OCI-LY1 (cell line): ENCODE data around the gene ALDH3A2.

ENCODE experiments used
- H2AFZ ChIP-seq: fragments of 200-600 bp; sonication (generic), shearing (Covaris generic); 2 replicates; pipeline ENCODE4 v1.6.0; 2014; ENCODE audit warnings: antibody characterized with exemption, mild to moderate bottlenecking, low read length
- H3F3A ChIP-seq: fragments of 200-600 bp; sonication (generic), shearing (Covaris generic); 2 replicates; pipeline ENCODE4 v1.6.0; 2014; ENCODE audit warnings: mild to moderate bottlenecking, antibody characterized with exemption, low read length, moderate library complexity; ENCODE audit not compliant: insufficient read depth
- H3K27ac ChIP-seq: fragments of 200-600 bp; sonication (generic); 2 replicates; pipeline ENCODE4 v1.5.1; 2014; ENCODE audit warnings: low read length, mixed run types, mild to moderate bottlenecking, low read depth; ENCODE audit not compliant: poor library complexity, severe bottlenecking
- H3K27me3 ChIP-seq: fragments of 200-600 bp; sonication (generic); 2 replicates; pipeline ENCODE4 v1.6.0; 2014; ENCODE audit warnings: antibody characterized with exemption, mild to moderate bottlenecking, low read length, moderate library complexity; ENCODE audit not compliant: insufficient read depth
- H3K36me3 ChIP-seq: fragments of 200-600 bp; sonication (generic); 2 replicates; pipeline ENCODE4 v1.6.1; 2014; ENCODE audit warnings: mild to moderate bottlenecking, antibody characterized with exemption, low read length, moderate library complexity, mixed read lengths; ENCODE audit not compliant: insufficient read depth
- H3K4me1 ChIP-seq: fragments of 200-600 bp; sonication (generic); 2 replicates; pipeline ENCODE4 v1.5.1; 2014; ENCODE audit warnings: mild to moderate bottlenecking, low read length, moderate library complexity; ENCODE audit not compliant: insufficient read depth, severe bottlenecking
- H3K4me2 ChIP-seq: fragments of 200-600 bp; sonication (generic), shearing (Covaris generic); 2 replicates; pipeline ENCODE4 v1.6.1; 2014; ENCODE audit warnings: low read length
- H3K4me3 ChIP-seq: fragments of 200-600 bp; sonication (generic); 2 replicates; pipeline ENCODE4 v1.5.1; 2014; ENCODE audit warnings: low read length, low read depth, mild to moderate bottlenecking, mixed read lengths; ENCODE audit not compliant: poor library complexity, severe bottlenecking
- H3K79me2 ChIP-seq: fragments of 200-600 bp; shearing (Covaris generic); 2 replicates; pipeline ENCODE4 v1.6.1; 2016; ENCODE audit warnings: mixed run types, low read length, mixed read lengths; ENCODE audit not compliant: insufficient read depth
- H3K9ac ChIP-seq: fragments of 200-600 bp; sonication (generic), shearing (Covaris generic); 2 replicates; pipeline ENCODE4 v1.6.1; 2014; ENCODE audit warnings: mild to moderate bottlenecking, low read length, mixed read lengths
- H3K9me2 ChIP-seq: fragments of 200-600 bp; sonication (generic), shearing (Covaris generic); 2 replicates; pipeline ENCODE4 v1.6.1; 2014; ENCODE audit warnings: low read depth, mild to moderate bottlenecking, low read length, mixed read lengths
- H3K9me3 ChIP-seq: fragments of 200-600 bp; shearing (Covaris generic); 2 replicates; pipeline ENCODE4 v1.6.1; 2014; ENCODE audit warnings: low read length, mixed read lengths
- H4K20me1 ChIP-seq: fragments of 200-600 bp; sonication (generic), shearing (Covaris generic); 2 replicates; pipeline ENCODE4 v1.6.0; 2016; ENCODE audit warnings: mild to moderate bottlenecking, low read length; ENCODE audit not compliant: insufficient read depth
- EZH2 ChIP-seq: fragments of 200-600 bp; sonication (generic), shearing (Covaris generic); IDR thresholded peaks from 2 replicates; pipeline ENCODE4 v1.8.0; 2017; ENCODE audit warnings: borderline replicate concordance, mixed run types, mild to moderate bottlenecking, antibody characterized with exemption, low read length, moderate library complexity, mixed read lengths
- TF ChIP-seq, protein P1 (sequence below): fragments of 200-600 bp; sonication (generic), shearing (Covaris generic); IDR thresholded peaks from 2 replicates; pipeline ENCODE4 v1.5.1; 2017; ENCODE audit warnings: mild to moderate bottlenecking, antibody characterized with exemption, low read length, moderate library complexity, mixed read lengths

Gene ALDH3A2

DNA sequence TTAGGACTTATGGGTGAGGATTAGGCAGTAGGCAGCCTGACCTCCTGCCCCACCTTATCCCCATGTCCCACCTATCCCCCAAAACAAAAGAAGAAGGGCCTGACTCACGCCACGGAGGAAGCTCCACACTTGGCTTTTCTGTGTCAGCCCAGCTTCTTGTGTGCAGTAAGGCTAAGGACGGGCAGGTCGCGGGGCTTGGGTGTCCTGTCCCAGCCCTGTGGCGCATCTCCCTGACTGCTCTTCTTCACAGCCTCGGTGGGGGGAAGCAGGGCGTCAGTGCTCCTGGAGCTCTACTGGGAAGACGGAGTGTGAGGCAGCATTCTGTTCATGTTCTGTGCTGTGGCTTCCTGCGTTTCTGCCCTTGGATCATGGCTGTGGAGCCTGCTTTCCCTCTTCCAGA, 34.6 kb upstream of the ALDH3A2 start:
- H3F3A ChIP-seq, result no peaks in the 10 kb centered on the region
- H3K9ac ChIP-seq, result no peak overlapping the region
- no peaks in the 10 kb centered on the region for H3K4me1 ChIP-seq
- no peak overlapping the region for H3K4me3 ChIP-seq
- no peaks in the 10 kb centered on the region for H3K9me2 ChIP-seq
- H2AFZ ChIP-seq, result no peak overlapping the region
- no peak overlapping the region for H3K27ac ChIP-seq
- no peaks in the 10 kb centered on the region for H4K20me1 ChIP-seq
- TF ChIP-seq, protein P1, sequence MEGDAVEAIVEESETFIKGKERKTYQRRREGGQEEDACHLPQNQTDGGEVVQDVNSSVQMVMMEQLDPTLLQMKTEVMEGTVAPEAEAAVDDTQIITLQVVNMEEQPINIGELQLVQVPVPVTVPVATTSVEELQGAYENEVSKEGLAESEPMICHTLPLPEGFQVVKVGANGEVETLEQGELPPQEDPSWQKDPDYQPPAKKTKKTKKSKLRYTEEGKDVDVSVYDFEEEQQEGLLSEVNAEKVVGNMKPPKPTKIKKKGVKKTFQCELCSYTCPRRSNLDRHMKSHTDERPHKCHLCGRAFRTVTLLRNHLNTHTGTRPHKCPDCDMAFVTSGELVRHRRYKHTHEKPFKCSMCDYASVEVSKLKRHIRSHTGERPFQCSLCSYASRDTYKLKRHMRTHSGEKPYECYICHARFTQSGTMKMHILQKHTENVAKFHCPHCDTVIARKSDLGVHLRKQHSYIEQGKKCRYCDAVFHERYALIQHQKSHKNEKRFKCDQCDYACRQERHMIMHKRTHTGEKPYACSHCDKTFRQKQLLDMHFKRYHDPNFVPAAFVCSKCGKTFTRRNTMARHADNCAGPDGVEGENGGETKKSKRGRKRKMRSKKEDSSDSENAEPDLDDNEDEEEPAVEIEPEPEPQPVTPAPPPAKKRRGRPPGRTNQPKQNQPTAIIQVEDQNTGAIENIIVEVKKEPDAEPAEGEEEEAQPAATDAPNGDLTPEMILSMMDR, result no peak
- TF ChIP-seq EZH2, result no peak
- no peak overlapping the region for H3K4me2 ChIP-seq
- peaks cover 9% of the 10 kb centered on the region for H3K9me3 ChIP-seq
- no peaks in the 10 kb centered on the region for H3K79me2 ChIP-seq
- no peaks in the 10 kb centered on the region for H3K36me3 ChIP-seq
- no peaks in the 10 kb centered on the region for H3K27me3 ChIP-seq

DNA sequence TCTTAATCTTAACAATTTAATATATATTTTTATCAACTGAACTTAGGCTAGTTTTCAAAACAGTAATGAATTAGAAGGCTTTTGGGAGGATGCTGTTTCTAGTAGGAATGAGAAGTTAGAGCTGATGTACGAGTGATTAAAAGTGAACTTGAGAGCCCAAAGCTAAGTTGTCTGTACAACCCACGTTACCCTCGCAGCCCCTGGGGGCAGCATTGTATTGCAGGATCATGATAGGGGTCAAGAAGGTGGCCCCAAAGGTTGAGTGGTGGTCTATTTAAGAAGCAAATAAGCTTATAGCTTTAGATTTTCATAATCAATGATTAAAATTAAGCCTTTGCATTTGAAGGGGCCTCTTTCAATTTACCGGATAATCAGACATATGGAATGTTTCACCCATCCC, 33.7 kb upstream of the ALDH3A2 start:
- no peak overlapping the region for H3K4me3 ChIP-seq
- H3K4me2 ChIP-seq, result no peak overlapping the region
- H2AFZ ChIP-seq, result no peak overlapping the region
- no peaks in the 10 kb centered on the region for H3K4me1 ChIP-seq
- peaks cover 9% of the 10 kb centered on the region for H3K9me3 ChIP-seq
- no peaks in the 10 kb centered on the region for H4K20me1 ChIP-seq
- no peaks in the 10 kb centered on the region for H3F3A ChIP-seq
- H3K9ac ChIP-seq, result no peak overlapping the region
- no peaks in the 10 kb centered on the region for H3K36me3 ChIP-seq
- no peak for TF ChIP-seq EZH2
- TF ChIP-seq, protein P1, result peak; percentile 17
- H3K27me3 ChIP-seq, result no peaks in the 10 kb centered on the region
- no peaks in the 10 kb centered on the region for H3K79me2 ChIP-seq
- no peaks in the 10 kb centered on the region for H3K9me2 ChIP-seq
- no peak overlapping the region for H3K27ac ChIP-seq

DNA sequence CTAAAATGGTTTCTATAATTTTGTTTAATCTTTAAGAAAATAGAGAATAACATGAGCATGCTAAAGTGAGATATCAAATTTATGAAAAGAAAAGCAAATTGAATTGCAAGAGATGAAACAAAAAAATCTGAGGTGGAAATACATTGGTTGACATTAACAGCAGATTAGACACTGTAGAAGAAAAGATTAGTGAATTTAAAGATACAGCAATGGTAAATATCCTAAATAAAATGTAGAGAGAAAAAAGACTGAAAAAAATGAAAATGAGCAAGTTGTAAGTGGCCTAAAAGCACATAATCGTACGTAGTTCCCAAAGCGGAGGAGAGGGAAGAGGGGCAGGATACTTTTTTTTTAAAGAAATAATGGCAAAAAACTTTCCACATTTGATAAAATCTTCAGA, 30.5 kb upstream of the ALDH3A2 start:
- Histone ChIP-seq H3K79me2 (no peaks in the 10 kb centered on the region), H3K9me3 (peaks cover 12% of the 10 kb centered on the region), H3K4me2 (no peak overlapping the region), H3K9ac (no peak overlapping the region), H3K4me3 (no peak overlapping the region), H3K36me3 (no peaks in the 10 kb centered on the region), H2AFZ (no peak overlapping the region), H3K27me3 (no peaks in the 10 kb centered on the region), H3F3A (no peaks in the 10 kb centered on the region), H3K27ac (no peak overlapping the region), H3K4me1 (no peaks in the 10 kb centered on the region), H4K20me1 (no peaks in the 10 kb centered on the region), H3K9me2 (no peaks in the 10 kb centered on the region)
- TF ChIP-seq, protein P1, result no peak
- no peak for TF ChIP-seq EZH2
